OCI-LY7 (cell line): ENCODE measurements around the gene LONP2. TPM values are rescaled to one million over a fixed set of nuclear protein-coding genes. Genes with fewer than 3 reads are reported as not detected.
"Not testable (repeated sequence)": the region's sequence is repeated elsewhere in the genome, so short reads cannot be mapped to it uniquely, and the experiment has no call there.

Experiments
- BruUV-seq: library from RNA; stranded (reverse); fragments of 400-500 nt; replicated peaks from 2 replicates; lab custom pipeline; 2021; lab: Mats Ljungman, UMichigan
- CTCF ChIA-PET: fragments of 300-600 bp; sonication (Branson Sonifier 250); formaldehyde crosslinking; loops from one replicate; lab custom pipeline; 2022; ENCODE audit warnings: antibody characterized with exemption; ENCODE audit not compliant: unreplicated experiment; lab: Charles Lee
- POLR2A ChIA-PET: fragments of 300-600 bp; sonication (Branson Sonifier 250); formaldehyde crosslinking; loops from one replicate; lab custom pipeline; 2022; ENCODE audit warnings: antibody characterized with exemption; lab: Charles Lee
- DNase-seq: peaks from one replicate; pipeline ENCODE4 v3.0.0-alpha.2; 2015; ENCODE audit warnings: low spot score
- H2AFZ ChIP-seq: fragments of 200-600 bp; sonication (generic), shearing (Covaris generic); 2 replicates; pipeline ENCODE4 v1.6.1; 2014; ENCODE audit warnings: mild to moderate bottlenecking, antibody characterized with exemption, low read length, moderate library complexity
- H3K27ac ChIP-seq: fragments of 200-600 bp; sonication (generic); 2 replicates; pipeline ENCODE4 v1.5.1; 2014; ENCODE audit warnings: mixed run types, low read depth, mild to moderate bottlenecking, moderate library complexity, low read length, inconsistent platforms; ENCODE audit not compliant: poor library complexity, severe bottlenecking
- H3K36me3 ChIP-seq: fragments of 200-600 bp; sonication (generic); 2 replicates; pipeline ENCODE4 v1.6.1; 2014; ENCODE audit warnings: mild to moderate bottlenecking, antibody characterized with exemption, low read length, moderate library complexity, mixed read lengths; ENCODE audit not compliant: insufficient read depth
- H3K4me1 ChIP-seq: fragments of 200-600 bp; sonication (generic); 2 replicates; pipeline ENCODE4 v1.5.1; 2014; ENCODE audit warnings: mild to moderate bottlenecking, low read length; ENCODE audit not compliant: insufficient read depth, poor library complexity, severe bottlenecking
- H3K4me2 ChIP-seq: fragments of 200-600 bp; sonication (generic); 2 replicates; pipeline ENCODE4 v1.6.1; 2014; ENCODE audit warnings: mild to moderate bottlenecking, low read length
- H3K4me3 ChIP-seq: fragments of 200-600 bp; sonication (generic); 2 replicates; pipeline ENCODE4 v1.5.1; 2014; ENCODE audit warnings: mild to moderate bottlenecking, low read depth, low read length; ENCODE audit not compliant: poor library complexity, severe bottlenecking
- H3K79me2 ChIP-seq: fragments of 200-600 bp; sonication (generic); 2 replicates; pipeline ENCODE4 v1.6.1; 2016; ENCODE audit warnings: low read depth, mild to moderate bottlenecking, low read length, moderate library complexity, mixed read lengths; ENCODE audit not compliant: insufficient read depth
- H3K9me2 ChIP-seq: fragments of 200-600 bp; sonication (generic); 2 replicates; pipeline ENCODE4 v1.6.1; 2016; ENCODE audit warnings: mild to moderate bottlenecking, low read length, mixed read lengths; ENCODE audit not compliant: insufficient read depth
- H3K9me3 ChIP-seq: fragments of 200-600 bp; sonication (generic); 2 replicates; pipeline ENCODE4 v1.6.1; 2014; ENCODE audit warnings: mild to moderate bottlenecking, mixed run types, low read length, mixed read lengths
- H4K20me1 ChIP-seq: fragments of 200-600 bp; sonication (generic); 2 replicates; pipeline ENCODE4 v1.6.1; 2014; ENCODE audit warnings: mild to moderate bottlenecking, antibody characterized with exemption, low read length, moderate library complexity, mixed read lengths; ENCODE audit not compliant: insufficient read depth
- CTCF ChIP-seq: fragments of 200-600 bp; sonication (generic); conservative IDR thresholded peaks from 2 replicates; pipeline ENCODE4 v1.5.1; 2014; ENCODE audit warnings: mild to moderate bottlenecking, antibody characterized with exemption, low read length, moderate library complexity, mixed read lengths
- EZH2phosphoT487 ChIP-seq: fragments of 200-600 bp; sonication (generic); IDR thresholded peaks from 2 replicates; pipeline ENCODE4 v1.6.1; 2018; ENCODE audit warnings: low read depth, borderline replicate concordance, mild to moderate bottlenecking, mixed run types, antibody characterized with exemption, low read length, moderate library complexity, mixed read lengths
- intact Hi-C: fragments of 100-400 bp; cut with micrococcal nuclease; formaldehyde crosslinking; loops from one replicate; pipeline ENCODE4 v1.10.0; 2022; ENCODE audit not compliant: unreplicated experiment
- total RNA-seq, 2 experiments: library from RNA; depleted of rRNA in 1 of 2; stranded (reverse); fragments of >200 nt in 1 of 2; shearing (Covaris generic) in 1 of 2; gene quantifications; 2 replicates each; pipeline ENCODE4 v1.2.3, GENCODE V29; 2014 to 2022

Gene LONP2
- total RNA-seq, 2 experiments from 2014 or later, result 13.0 to 23.3 TPM

- Histone ChIP-seq H3K36me3 (no peaks in the 10 kb centered on the region), H2AFZ (no peak overlapping the region), H3K4me3 (no peak overlapping the region), H3K4me1 (no peaks in the 10 kb centered on the region), H3K4me2 (no peak overlapping the region), H3K9me2 (no peaks in the 10 kb centered on the region), H4K20me1 (no peaks in the 10 kb centered on the region), H3K79me2 (no peaks in the 10 kb centered on the region), H3K27ac (no peak overlapping the region), H3K9me3 (no peaks in the 10 kb centered on the region)
- intact Hi-C loops, result no loop called here
- ChIA-PET POLR2A (no interaction called here), CTCF (interaction anchor here (0.8 kb wide), 1 partner anchor 75 kb away, joined by 3 read pairs; no protein-coding TSS in a partner anchor)
- DNase-seq, result no peak
- no TSS peak for BruUV-seq
- TF ChIP-seq CTCF (no peak), EZH2phosphoT487 (no peak)
Observed at GRCh38 chr16:48395375-48395774, 151.3 kb downstream of the LONP2 start.

- DNase-seq, H3K36me3 ChIP-seq, H3K4me3 ChIP-seq, H3K4me2 ChIP-seq, H3K79me2 ChIP-seq, H3K27ac ChIP-seq, intact Hi-C loops, H4K20me1 ChIP-seq, H3K9me2 ChIP-seq, H2AFZ ChIP-seq, H3K9me3 ChIP-seq, CTCF ChIA-PET, H3K4me1 ChIP-seq, BruUV-seq: not testable (repeated sequence)
- POLR2A ChIA-PET, result interaction anchor here (0.5 kb wide), 1 partner anchor 9 kb away, joined by 3 read pairs; no protein-coding TSS in a partner anchor
Observed at GRCh38 chr16:48402547-48402946, 158.4 kb downstream of the LONP2 start.

DNA sequence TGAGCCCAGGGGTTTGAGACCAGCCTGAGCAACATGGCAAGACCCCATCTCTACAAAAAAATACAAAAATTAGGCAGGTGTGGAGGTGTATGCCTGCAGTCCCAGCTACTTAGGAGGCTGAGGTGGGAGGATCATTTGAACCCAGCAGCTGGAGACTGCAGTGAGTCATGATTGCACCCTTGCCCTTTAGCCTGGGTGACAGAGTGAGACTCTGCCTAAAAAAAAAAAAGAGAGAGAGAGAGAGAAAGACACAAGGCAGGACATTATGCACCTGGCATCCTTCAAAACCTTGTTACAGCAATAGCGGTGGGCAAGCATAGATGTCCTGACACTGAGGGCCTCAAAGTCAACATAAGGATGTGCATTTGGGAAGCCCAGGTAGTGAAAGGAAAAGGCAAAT lies 161.1 kb downstream of the LONP2 start:
- Histone ChIP-seq H3K4me3 (no peak overlapping the region), H3K4me1 (no peaks in the 10 kb centered on the region), H2AFZ (no peak overlapping the region), H3K36me3 (no peaks in the 10 kb centered on the region), H3K27ac (no peak overlapping the region), H3K9me2 (no peaks in the 10 kb centered on the region), H3K9me3 (no peaks in the 10 kb centered on the region), H3K4me2 (no peak overlapping the region), H4K20me1 (no peaks in the 10 kb centered on the region), H3K79me2 (no peaks in the 10 kb centered on the region)
- no TSS peak for BruUV-seq
- ChIA-PET POLR2A (interaction anchor here (0.7 kb wide), 1 partner anchor 52 kb away, joined by 3 read pairs; no protein-coding TSS in a partner anchor), CTCF (no interaction called here)
- TF ChIP-seq EZH2phosphoT487 (no peak), CTCF (no peak)
- DNase-seq, result no peak
- intact Hi-C loops, result no loop called here
